Central memory CD8-positive, alpha-beta T cell (primary cell): ENCODE measurements around the gene INO80E.

Experiments
- ATAC-seq: fragments of 150-1000 bp; cut with Tn5 transposase; replicated peaks from 2 replicates; pipeline ENCODE4 v1.10.0; 2022; ENCODE audit warnings: mild to moderate bottlenecking, moderate FRiP score, moderate number of reproducible peaks; ENCODE audit not compliant: poor library complexity, severe bottlenecking; ENCODE audit errors: extremely low read depth
- DNase-seq, 2 donors: peaks; one replicate each; pipeline ENCODE4 v3.0.0; 2021; ENCODE audit warnings: low spot score in 2 of 2
- H3K27ac Mint-ChIP-seq: one replicate; pipeline ENCODE4 v1.8.0; 2022; ENCODE audit warnings: low read depth, mild to moderate bottlenecking, moderate library complexity, mixed read lengths
- H3K27me3 Mint-ChIP-seq: one replicate; pipeline ENCODE4 v1.8.0; 2022; ENCODE audit warnings: mixed read lengths
- H3K36me3 Mint-ChIP-seq: one replicate; pipeline ENCODE4 v1.8.0; 2022; ENCODE audit warnings: mild to moderate bottlenecking, moderate library complexity, mixed read lengths; ENCODE audit not compliant: insufficient read depth
- H3K4me1 Mint-ChIP-seq: one replicate; pipeline ENCODE4 v1.8.0; 2022; ENCODE audit warnings: mixed read lengths
- H3K4me3 Mint-ChIP-seq: one replicate; pipeline ENCODE4 v1.8.0; 2022; ENCODE audit warnings: mild to moderate bottlenecking, moderate library complexity, mixed read lengths
- H3K9me3 Mint-ChIP-seq: one replicate; pipeline ENCODE4 v1.8.0; 2022; ENCODE audit warnings: mixed read lengths

Gene INO80E

GRCh38 chr16:30002614-30003346 is 6.7 kb downstream of the INO80E start:
- peaks cover 10% of the 10 kb centered on the region for H3K36me3 Mint-ChIP-seq
- H3K9me3 Mint-ChIP-seq = no peaks in the 10 kb centered on the region
- no peak overlapping the region for H3K4me3 Mint-ChIP-seq
- ATAC-seq (no peak), DNase-seq (no peak)
- H3K4me1 Mint-ChIP-seq = peaks cover 20% of the 10 kb centered on the region
- peak overlapping the region; percentile 41 for H3K27ac Mint-ChIP-seq
- peaks cover 1% of the 10 kb centered on the region for H3K27me3 Mint-ChIP-seq

- Mint-ChIP-seq H3K27me3 (peaks cover 11% of the 10 kb centered on the region), H3K4me3 (no peak overlapping the region), H3K4me1 (peaks cover 20% of the 10 kb centered on the region), H3K9me3 (no peaks in the 10 kb centered on the region), H3K36me3 (peaks cover 8% of the 10 kb centered on the region), H3K27ac (no peak overlapping the region)
- ATAC-seq = no peak
- no peak for DNase-seq
Measured at GRCh38 chr16:30003670-30004423, 7.8 kb downstream of the INO80E start.

GRCh38 chr16:30004424-30004776 is 8.4 kb downstream of the INO80E start:
- Mint-ChIP-seq H3K27me3 (peaks cover 17% of the 10 kb centered on the region), H3K9me3 (no peaks in the 10 kb centered on the region)
- no peak for ATAC-seq

GRCh38 chr16:30004811-30005242 is 8.8 kb downstream of the INO80E start:
- no peak for ATAC-seq
- Mint-ChIP-seq H3K27ac (no peak overlapping the region), H3K27me3 (peaks cover 21% of the 10 kb centered on the region), H3K4me3 (no peak overlapping the region), H3K9me3 (no peaks in the 10 kb centered on the region), H3K4me1 (peaks cover 10% of the 10 kb centered on the region), H3K36me3 (peaks cover 8% of the 10 kb centered on the region)
- DNase-seq = no peak

More at GRCh38 chr16:30004424-30004776, 8.4 kb downstream of the INO80E start:
- H3K27ac Mint-ChIP-seq = no peak overlapping the region
- H3K4me3 Mint-ChIP-seq = no peak overlapping the region
- peaks cover 15% of the 10 kb centered on the region for H3K4me1 Mint-ChIP-seq
- peaks cover 8% of the 10 kb centered on the region for H3K36me3 Mint-ChIP-seq
- DNase-seq = no peak

GRCh38 chr16:30005341-30006094 is 9.5 kb downstream of the INO80E start:
- Mint-ChIP-seq H3K27ac (no peak overlapping the region), H3K27me3 (peaks cover 28% of the 10 kb centered on the region), H3K4me3 (no peak overlapping the region), H3K36me3 (peaks cover 8% of the 10 kb centered on the region), H3K4me1 (peaks cover 16% of the 10 kb centered on the region), H3K9me3 (no peaks in the 10 kb centered on the region)
- no peak for DNase-seq
- ATAC-seq = no peak

- peaks cover 18% of the 10 kb centered on the region for H3K4me1 Mint-ChIP-seq
- no peak for DNase-seq
- no peak for ATAC-seq
- no peak overlapping the region for H3K27ac Mint-ChIP-seq
- H3K4me3 Mint-ChIP-seq = no peak overlapping the region
- peaks cover 31% of the 10 kb centered on the region for H3K27me3 Mint-ChIP-seq
- H3K36me3 Mint-ChIP-seq = peaks cover 8% of the 10 kb centered on the region
- H3K9me3 Mint-ChIP-seq = no peaks in the 10 kb centered on the region
Measured at GRCh38 chr16:30006095-30006473, 10.0 kb downstream of the INO80E start.

- Mint-ChIP-seq H3K4me1 (peaks cover 17% of the 10 kb centered on the region), H3K27ac (no peak overlapping the region)
Measured at GRCh38 chr16:30006659-30007377, 10.8 kb downstream of the INO80E start.

GRCh38 chr16:30007378-30007895 is 11.4 kb downstream of the INO80E start:
- peaks cover 15% of the 10 kb centered on the region for H3K4me1 Mint-ChIP-seq
- ATAC-seq (no peak), DNase-seq (no peak)
- H3K27me3 Mint-ChIP-seq = peaks cover 41% of the 10 kb centered on the region
- peaks cover 6% of the 10 kb centered on the region for H3K36me3 Mint-ChIP-seq
- H3K9me3 Mint-ChIP-seq = no peaks in the 10 kb centered on the region
- no peak overlapping the region for H3K27ac Mint-ChIP-seq
- no peak overlapping the region for H3K4me3 Mint-ChIP-seq

More at GRCh38 chr16:30006659-30007377, 10.8 kb downstream of the INO80E start:
- no peaks in the 10 kb centered on the region for H3K9me3 Mint-ChIP-seq
- no peak for DNase-seq
- no peak for ATAC-seq
- peaks cover 35% of the 10 kb centered on the region for H3K27me3 Mint-ChIP-seq
- no peak overlapping the region for H3K4me3 Mint-ChIP-seq
- peaks cover 8% of the 10 kb centered on the region for H3K36me3 Mint-ChIP-seq

- ATAC-seq (no peak), DNase-seq (no peak)
- H3K36me3 Mint-ChIP-seq = peaks cover 4% of the 10 kb centered on the region
- H3K27me3 Mint-ChIP-seq = peaks cover 42% of the 10 kb centered on the region
- H3K4me3 Mint-ChIP-seq = peak overlapping the region; percentile 25
- no peak overlapping the region for H3K27ac Mint-ChIP-seq
- peaks cover 14% of the 10 kb centered on the region for H3K4me1 Mint-ChIP-seq
- no peaks in the 10 kb centered on the region for H3K9me3 Mint-ChIP-seq
Measured at GRCh38 chr16:30009085-30009862, 13.2 kb downstream of the INO80E start.

- peaks cover 42% of the 10 kb centered on the region for H3K27me3 Mint-ChIP-seq
- ATAC-seq (no peak), DNase-seq (no peak)
- H3K4me1 Mint-ChIP-seq = peaks cover 14% of the 10 kb centered on the region
- H3K9me3 Mint-ChIP-seq = no peaks in the 10 kb centered on the region
- H3K27ac Mint-ChIP-seq = no peak overlapping the region
- peak overlapping the region; percentile 54 for H3K4me3 Mint-ChIP-seq
- peaks cover 4% of the 10 kb centered on the region for H3K36me3 Mint-ChIP-seq
Measured at GRCh38 chr16:30009990-30010843, 14.2 kb downstream of the INO80E start.
